ENCODE data around the gene FMOD. TPM values are rescaled to one million over a fixed set of nuclear protein-coding genes. Genes with fewer than 3 reads are reported as not detected.

The FMOD gene
- total and polyA plus RNA-seq, 2 experiments from 2014 or later: 2.3 to 7.6 TPM

- H3K27ac ChIP-seq: no peak overlapping the region
- no peaks in the 10 kb centered on the region for H3K9me3 ChIP-seq (ENCODE audit: low read depth)
- TF ChIP-seq CTCF (IDR thresholded peaks at IDR 0.05; ENCODE audit: low read depth, low read length): peak; percentile 85
- peaks cover 36% of the 10 kb centered on the region for H3K4me1 ChIP-seq (ENCODE audit: low read depth)
- H3K36me3 ChIP-seq: no peaks in the 10 kb centered on the region
- peaks cover 3% of the 10 kb centered on the region for H3K27me3 ChIP-seq
- peak; percentile 58 to 71 for DNase-seq (ENCODE audit: low read depth in 1 of 2, low spot score in 1 of 2)
- no peak overlapping the region for H3K4me3 ChIP-seq
Observed at GRCh38 chr1:203342192-203342940, 8.6 kb downstream of the FMOD start.

- no peaks in the 10 kb centered on the region for H3K9me3 ChIP-seq (ENCODE audit: low read depth)
- peak; percentile 90 for DNase-seq (ENCODE audit: low read depth in 1 of 2, low spot score in 1 of 2)
- H3K27ac ChIP-seq: no peak overlapping the region
- no peak overlapping the region for H3K4me3 ChIP-seq
- TF ChIP-seq CTCF (IDR thresholded peaks at IDR 0.05; ENCODE audit: low read depth, low read length): peak; percentile 91
- H3K36me3 ChIP-seq: no peaks in the 10 kb centered on the region
- peaks cover 3% of the 10 kb centered on the region for H3K27me3 ChIP-seq
- peaks cover 24% of the 10 kb centered on the region for H3K4me1 ChIP-seq (ENCODE audit: low read depth)
Observed at GRCh38 chr1:203340112-203340790, 10.7 kb downstream of the FMOD start.

GRCh38 chr1:203338335-203339036, 12.4 kb downstream of the FMOD start:
- H3K4me3 ChIP-seq: no peak overlapping the region
- H3K4me1 ChIP-seq (ENCODE audit: low read depth): peaks cover 10% of the 10 kb centered on the region
- H3K9me3 ChIP-seq (ENCODE audit: low read depth): no peaks in the 10 kb centered on the region
- H3K27me3 ChIP-seq: peaks cover 3% of the 10 kb centered on the region
- no peaks in the 10 kb centered on the region for H3K36me3 ChIP-seq
- peak; percentile 66 to 84 for DNase-seq (ENCODE audit: low read depth in 1 of 2, low spot score in 1 of 2)
- H3K27ac ChIP-seq: no peak overlapping the region
- peak; percentile 89 for TF ChIP-seq CTCF (IDR thresholded peaks at IDR 0.05; ENCODE audit: low read depth, low read length)

- Histone ChIP-seq H3K36me3 (no peaks in the 10 kb centered on the region), H3K9me3 (ENCODE audit: low read depth) (no peaks in the 10 kb centered on the region), H3K4me1 (ENCODE audit: low read depth) (no peaks in the 10 kb centered on the region), H3K4me3 (no peak overlapping the region), H3K27ac (no peak overlapping the region), H3K27me3 (no peaks in the 10 kb centered on the region)
- no peak for DNase-seq (ENCODE audit: low read depth in 1 of 2, low spot score in 1 of 2)
- TF ChIP-seq CTCF (IDR thresholded peaks at IDR 0.05; ENCODE audit: low read depth, low read length): no peak
Observed at GRCh38 chr1:203336097-203336496, 14.8 kb downstream of the FMOD start.

GRCh38 chr1:203335503-203335902, 15.4 kb downstream of the FMOD start:
- Histone ChIP-seq H3K4me3 (no peak overlapping the region), H3K4me1 (ENCODE audit: low read depth) (no peaks in the 10 kb centered on the region), H3K27ac (no peak overlapping the region), H3K27me3 (no peaks in the 10 kb centered on the region), H3K9me3 (ENCODE audit: low read depth) (no peaks in the 10 kb centered on the region), H3K36me3 (no peaks in the 10 kb centered on the region)
- TF ChIP-seq CTCF (IDR thresholded peaks at IDR 0.05; ENCODE audit: low read depth, low read length): no peak
- DNase-seq (ENCODE audit: low read depth in 1 of 2, low spot score in 1 of 2): no peak

All from cardiac muscle cell (in vitro differentiated cells and primary cell).